ENCODE data around the gene INSL3.
A peak's percentile ranks its signal among the peaks of the same experiment; 100 is the strongest.
"Not testable (repeated sequence)": the region's sequence is repeated elsewhere in the genome, so short reads cannot be mapped to it uniquely, and the experiment has no call there.

Gene INSL3

DNA sequence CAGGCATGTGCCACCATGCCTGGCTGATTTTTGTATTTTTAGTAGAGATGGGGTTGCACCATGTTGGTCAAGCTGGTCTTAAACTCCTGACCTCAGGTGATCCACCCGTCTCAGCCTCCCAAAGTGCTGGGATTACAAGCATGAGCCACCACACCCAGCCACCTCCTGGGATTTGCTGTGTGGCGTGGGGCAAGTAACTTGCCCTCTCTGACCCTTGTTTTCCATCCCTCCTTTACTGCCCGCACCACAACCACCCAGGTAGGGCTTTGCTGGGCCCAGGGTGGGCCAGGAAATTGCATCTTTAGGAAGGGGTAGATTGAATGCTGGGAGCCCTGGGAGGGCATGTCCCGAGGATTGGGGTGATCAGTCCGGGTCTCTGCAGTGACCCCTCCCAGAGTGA lies 37.6 kb downstream of the INSL3 start:
- DNase-seq (ENCODE audit: low spot score): not testable (repeated sequence)

DNA sequence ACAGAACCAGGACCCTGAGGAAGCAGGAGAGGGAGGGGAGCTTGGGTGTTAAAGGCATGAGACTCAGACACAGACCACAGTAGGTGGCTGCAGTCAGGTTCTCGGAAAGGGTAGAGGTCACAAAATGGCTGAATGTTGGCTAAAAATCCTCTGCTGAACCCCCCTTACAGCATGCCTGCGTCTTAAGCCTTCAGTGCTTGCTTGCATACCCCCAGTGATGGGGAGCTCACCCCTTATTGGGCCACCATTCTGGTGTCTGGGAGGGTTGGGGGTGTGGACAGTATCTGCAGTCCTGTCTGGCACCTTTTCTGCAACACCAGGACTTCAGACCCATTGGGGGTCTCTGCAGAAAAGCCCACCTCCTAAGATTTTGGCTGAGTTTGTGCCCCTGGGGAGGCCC lies 40.5 kb downstream of the INSL3 start:
- DNase-seq (ENCODE audit: low spot score): no peak

DNA sequence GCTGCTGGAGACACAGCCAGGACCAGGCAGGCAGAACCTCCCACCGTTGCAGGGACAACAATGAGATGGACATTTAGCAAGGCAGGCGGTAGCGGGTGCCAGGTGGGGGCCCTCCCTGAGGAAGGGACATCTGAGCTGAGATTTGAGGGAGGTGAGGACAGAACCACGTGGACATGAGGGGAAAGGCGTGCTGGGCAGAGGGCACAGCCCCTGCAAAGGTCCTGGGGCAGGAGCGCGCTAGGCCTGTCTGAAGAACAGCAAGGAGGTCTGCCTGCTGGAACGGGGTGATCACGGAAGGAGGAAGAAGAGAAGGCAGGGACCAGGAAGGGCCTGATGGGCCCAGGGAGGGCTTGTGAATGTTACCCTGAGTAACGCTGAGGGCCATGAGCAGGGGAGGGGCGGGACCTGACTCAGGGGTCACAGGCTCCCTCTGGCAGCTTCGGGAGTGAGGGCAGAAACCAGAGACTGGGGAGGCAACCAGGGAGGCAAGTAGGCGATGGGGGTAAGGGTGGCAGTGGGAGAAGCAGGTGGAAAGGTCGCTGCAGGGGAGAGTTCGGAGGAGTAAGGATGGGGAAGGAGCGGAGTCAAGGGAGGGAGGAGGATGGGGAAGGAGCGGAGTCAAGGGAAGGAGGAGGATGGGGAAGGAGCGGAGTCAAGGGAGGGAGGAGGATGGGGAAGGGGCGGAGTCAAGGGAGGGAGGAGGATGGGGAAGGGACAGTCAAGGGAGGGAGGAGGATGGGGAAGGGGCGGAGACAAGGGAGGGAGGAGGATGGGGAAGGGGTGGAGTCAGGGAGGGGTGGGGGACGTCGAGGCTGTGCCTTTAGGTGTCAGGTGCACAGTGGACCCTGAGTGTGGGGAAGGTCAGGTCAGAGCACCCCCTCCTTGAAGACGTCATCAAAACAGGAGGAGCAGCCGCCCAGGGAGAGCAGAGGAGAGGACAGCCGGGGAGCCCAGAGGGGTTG lies 42.1 kb downstream of the INSL3 start:
- DNase-seq (ENCODE audit: low spot score): peak; percentile 62

DNA sequence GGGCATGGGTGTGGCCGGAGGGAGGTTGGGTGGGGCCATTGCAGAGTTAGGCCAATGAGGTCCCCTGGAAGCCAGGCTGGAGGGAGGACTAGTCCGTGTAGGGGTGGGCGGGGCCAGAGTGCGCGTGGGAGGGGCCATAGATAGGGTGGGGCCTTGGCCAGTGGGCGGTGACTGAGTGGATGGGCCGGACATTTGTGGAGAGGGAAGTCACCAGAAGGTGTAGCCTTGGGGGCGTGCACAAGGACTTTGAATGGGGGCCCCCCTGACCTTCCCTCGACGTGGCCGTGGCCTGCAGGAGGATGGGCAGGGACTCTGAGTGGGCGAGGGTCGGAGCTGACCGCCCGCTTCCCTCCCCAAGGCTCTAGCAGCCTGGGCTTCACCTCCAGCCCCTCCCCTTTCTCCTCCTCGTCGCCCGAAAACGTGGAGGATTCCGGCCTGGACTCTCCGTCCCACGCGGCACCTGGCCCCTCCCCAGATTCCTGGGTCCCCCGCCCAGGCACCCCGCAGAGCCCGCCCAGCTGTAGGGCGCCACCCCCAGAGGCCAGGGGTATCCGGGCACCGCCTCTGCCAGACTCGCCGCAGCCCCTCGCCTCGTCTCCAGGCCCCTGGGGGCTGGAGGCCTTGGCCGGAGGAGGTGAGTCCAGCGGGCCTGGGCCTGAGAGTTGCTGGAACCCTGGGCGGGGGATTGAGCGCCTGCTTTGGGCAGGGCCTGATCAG lies 42.9 kb downstream of the INSL3 start:
- peak; percentile 78 for DNase-seq (ENCODE audit: low spot score)

DNA sequence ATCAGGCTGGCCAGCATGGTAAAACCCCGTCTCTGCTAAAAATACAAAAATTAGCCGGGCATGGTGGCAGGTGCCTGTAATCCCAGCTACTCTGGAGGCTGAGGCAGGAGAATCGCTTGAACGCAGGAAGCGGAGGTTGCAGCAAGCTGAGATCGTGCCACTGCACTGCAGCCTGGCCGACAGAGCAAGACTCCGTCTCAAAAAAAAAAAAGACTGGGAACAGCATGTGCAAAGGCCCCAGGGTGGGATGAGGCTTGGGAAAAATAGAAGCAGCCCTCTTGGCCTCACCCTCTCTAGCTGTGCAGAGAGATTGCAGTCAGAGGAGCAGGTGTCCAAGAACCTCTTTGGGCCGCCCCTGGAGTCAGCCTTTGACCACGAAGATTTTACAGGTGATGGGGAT lies 43.5 kb downstream of the INSL3 start:
- DNase-seq (ENCODE audit: low spot score): not testable (repeated sequence)

DNA sequence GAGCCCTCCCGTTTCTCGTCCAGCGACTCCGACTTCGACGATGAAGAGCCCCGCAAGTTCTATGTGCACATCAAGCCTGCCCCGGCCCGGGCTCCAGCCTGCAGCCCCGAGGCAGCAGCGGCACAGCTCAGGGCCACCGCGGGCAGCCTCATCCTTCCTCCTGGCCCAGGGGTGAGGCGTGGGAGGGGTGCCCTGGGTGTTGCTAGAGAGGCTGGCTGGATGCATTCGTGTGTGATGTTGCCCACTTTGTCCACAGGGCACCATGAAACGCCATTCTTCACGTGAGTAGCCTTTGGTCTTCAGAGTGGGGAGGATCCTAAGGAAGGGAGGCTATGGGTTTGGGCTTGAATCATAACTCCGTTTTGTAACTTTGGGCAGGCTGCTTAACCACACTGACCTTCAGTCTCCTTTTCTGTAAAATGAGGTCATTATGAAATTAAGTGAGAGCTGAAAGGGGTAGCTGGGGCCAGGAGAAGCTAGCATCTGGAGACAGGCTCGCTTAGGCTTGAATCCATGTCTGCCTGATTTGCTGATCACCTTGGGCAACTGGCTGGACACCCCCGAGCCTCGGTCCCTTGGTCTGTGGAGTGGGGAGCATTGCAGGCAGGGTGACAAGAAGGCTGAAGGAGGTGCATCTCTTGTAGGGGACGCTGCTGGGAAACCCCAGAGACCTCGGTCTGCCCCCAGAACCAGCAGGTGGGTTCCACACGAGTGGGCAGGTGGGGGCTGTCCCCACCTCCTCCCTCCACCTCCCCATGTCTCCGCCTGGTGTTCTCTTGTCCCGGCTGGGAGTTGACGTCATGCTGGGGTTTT lies 45.1 kb downstream of the INSL3 start:
- peak; percentile 91 for DNase-seq (ENCODE audit: low spot score)

DNA sequence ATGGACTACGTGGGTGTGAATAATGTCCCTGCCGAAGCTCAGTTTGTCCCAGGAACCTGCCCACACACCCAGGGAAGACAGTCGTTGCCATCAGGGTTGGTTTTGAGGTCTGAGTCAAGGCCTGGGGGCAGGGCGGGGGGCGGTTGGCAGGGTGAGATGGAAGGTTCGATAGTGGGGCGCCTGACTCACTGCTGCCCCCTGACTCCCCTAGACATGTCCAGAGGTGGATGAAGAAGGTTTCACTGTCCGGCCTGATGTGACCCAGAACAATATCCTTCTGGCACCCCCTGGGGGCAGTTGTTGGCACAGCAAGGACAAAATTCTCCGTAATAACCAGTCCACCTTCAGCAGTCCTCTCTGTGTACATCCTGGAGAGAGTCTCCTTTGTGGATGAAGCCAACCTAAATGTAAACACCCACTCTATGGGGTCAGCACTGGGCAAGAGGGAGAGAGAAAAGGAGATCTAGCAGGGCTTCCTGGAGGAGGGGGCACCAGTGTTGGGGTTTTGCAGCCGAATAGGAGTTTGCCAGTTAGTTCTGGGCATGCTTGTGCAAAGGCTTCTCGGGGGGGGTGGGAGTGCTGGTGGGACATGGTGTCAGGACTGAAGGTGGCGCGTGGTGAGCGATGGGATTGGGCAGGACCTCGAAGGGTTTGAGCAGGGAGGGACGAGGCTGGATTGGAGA lies 45.9 kb downstream of the INSL3 start:
- DNase-seq (ENCODE audit: low spot score): peak; percentile 70

DNA sequence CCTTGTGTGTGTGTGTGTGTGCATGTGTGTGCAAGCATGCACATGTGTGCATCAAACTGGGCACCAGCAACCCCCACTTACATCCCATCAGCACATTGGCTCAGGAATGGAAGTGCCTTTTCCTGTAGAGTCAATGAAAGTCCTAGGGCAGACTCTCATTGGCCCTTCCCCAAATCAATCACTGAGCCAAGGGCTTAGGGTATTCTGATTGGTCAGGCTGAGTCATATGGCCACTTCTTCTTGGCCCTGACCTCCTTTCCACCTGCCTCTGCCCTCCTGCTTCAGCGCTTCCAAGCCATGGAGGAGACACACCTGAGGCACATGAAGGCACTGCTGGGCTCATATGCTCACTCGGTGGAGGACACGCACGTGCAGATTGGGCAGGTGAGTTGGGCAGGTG lies 49.1 kb downstream of the INSL3 start:
- peak; percentile 71 for DNase-seq (ENCODE audit: low spot score)

DNA sequence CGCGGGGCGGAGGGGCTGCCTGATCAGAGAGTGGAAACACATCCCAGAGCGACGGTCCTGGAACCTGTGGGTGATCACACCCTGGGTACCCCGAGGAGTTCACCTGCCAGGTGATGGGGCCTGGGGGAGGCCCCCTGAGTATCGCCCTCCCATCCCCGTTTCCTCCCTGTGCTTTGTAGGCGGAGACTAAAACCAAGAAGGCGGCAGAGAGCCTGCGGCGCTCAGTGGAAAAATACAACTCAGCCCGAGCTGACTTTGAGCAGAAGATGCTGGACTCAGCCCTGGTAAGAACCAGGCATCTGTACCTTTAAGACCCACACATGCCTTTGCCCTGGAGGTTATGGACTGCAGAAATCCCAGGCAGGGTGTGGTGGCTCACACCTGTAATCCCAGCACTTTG lies 50.7 kb downstream of the INSL3 start:
- no peak for DNase-seq (ENCODE audit: low spot score)

DNA sequence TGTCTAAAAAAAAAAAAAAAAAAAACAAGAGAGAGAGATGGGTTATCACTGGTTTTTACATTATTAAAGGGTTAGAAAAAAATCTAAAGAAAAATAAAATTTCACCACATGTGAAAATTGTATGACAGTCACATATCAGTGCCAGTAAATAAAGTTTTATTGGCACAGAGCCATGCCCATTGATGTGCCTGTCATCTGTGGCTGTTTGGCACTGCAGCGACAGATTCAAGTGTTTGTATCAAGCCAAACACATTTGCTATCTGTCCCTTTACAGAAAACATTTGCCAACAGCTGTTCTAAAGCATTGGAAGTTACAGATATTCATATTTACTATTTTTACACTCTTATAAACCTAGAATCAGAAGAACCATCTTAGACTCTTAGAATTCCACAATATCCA lies 53.8 kb downstream of the INSL3 start:
- no peak for DNase-seq (ENCODE audit: low spot score)

DNA sequence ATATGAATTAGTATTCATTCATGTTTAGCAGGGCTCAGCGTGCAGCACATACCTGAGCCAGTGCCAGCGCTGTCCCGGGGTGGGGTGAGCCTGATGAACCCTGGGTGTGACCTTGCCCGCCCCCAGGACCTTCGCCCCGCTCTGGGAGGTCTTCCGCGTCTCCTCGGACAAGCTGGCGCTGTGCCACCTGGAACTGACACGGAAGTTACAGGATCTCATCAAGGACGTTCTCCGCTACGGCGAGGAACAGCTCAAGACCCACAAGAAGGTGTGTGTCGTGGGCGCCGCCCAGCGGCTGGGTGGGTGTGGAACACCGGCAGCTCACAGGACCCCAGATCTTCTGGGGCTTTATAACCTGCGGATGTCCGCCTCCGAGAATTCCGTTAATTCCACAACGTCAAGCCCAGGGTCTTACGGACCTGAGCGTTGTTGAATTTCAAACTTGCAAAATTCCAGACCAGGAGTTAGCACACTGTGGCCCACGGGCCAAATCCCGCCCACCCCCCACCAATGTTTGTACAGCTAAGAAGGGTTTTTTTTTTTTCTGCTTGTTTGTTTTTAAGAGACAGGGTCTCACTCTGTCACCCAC lies 54.7 kb downstream of the INSL3 start:
- peak; percentile 87 for DNase-seq (ENCODE audit: low spot score)
